Suprapubic skin (tissue), 4 donors: ENCODE results near the gene EDA. TPM values are rescaled to one million over a fixed set of nuclear protein-coding genes. Genes with fewer than 3 reads are reported as not detected.
A peak's percentile ranks its signal among the peaks of the same experiment; 100 is the strongest.

Experiments
- DNase-seq, 2 donors: peaks; one replicate each; pipeline ENCODE4 v3.0.0-alpha.2; 2019; ENCODE audit warnings: low spot score in 2 of 2
- H3K27ac ChIP-seq: fragments of 200-600 bp; sonication (generic); one replicate; pipeline ENCODE4 v1.5.1; 2019
- H3K27me3 ChIP-seq: fragments of 200-600 bp; sonication (generic); one replicate; pipeline ENCODE4 v1.5.1; 2019
- H3K36me3 ChIP-seq: fragments of 200-600 bp; sonication (generic); one replicate; pipeline ENCODE4 v1.5.1; 2019
- H3K4me1 ChIP-seq: fragments of 200-600 bp; sonication (generic); one replicate; pipeline ENCODE4 v1.5.1; 2019
- H3K4me3 ChIP-seq: fragments of 200-600 bp; sonication (generic); one replicate; pipeline ENCODE4 v1.5.1; 2019; ENCODE audit warnings: mild to moderate bottlenecking
- H3K9me3 ChIP-seq: fragments of 200-600 bp; sonication (generic); one replicate; pipeline ENCODE4 v1.5.1; 2019
- CTCF ChIP-seq, 2 donors: fragments of 200-600 bp in 1 of 2; fragments of 450-650 bp in 1 of 2; sonication (generic) in 1 of 2; IDR thresholded peaks; one replicate each; pipeline ENCODE4 v1.5.1; 2016 to 2019; ENCODE audit warnings: antibody characterized with exemption in 2 of 2, mild to moderate bottlenecking in 1 of 2, moderate library complexity in 1 of 2
- EP300 ChIP-seq: sonication (generic); formaldehyde crosslinking; IDR thresholded peaks from one replicate; pipeline ENCODE4 v1.6.1; 2017; ENCODE audit warnings: antibody characterized with exemption
- POLR2A ChIP-seq, 2 donors: fragments of 450-650 bp; IDR thresholded peaks; one replicate each; pipeline ENCODE4 v1.6.1; 2017; ENCODE audit warnings: antibody characterized with exemption in 2 of 2, mild to moderate bottlenecking in 2 of 2, moderate library complexity in 2 of 2
- POLR2AphosphoS5 ChIP-seq, 3 donors: sonication (generic); formaldehyde crosslinking; IDR thresholded peaks; one replicate each; pipeline ENCODE4 v1.6.1; 2017; ENCODE audit warnings: antibody characterized with exemption in 3 of 3
- WGBS: methylation state at CpG from one replicate; pipeline ENCODE4 v1.1.5; 2018; 5-methylcytosine and 5-hydroxymethylcytosine counted together
- total RNA-seq, 4 donors: library from RNA; depleted of rRNA; stranded (reverse); fragments of >200 nt; gene quantifications; one replicate each; pipeline ENCODE4 v1.1.0, GENCODE V29; 2016

Gene EDA
- total RNA-seq, 4 donors from 2014 or later: 5.6 to 10.9 (median 7.5) TPM

GRCh38 chrX:69616457-69617203, 717 bp downstream of the EDA start:
- Histone ChIP-seq H3K27ac (peak overlapping the region; percentile 41), H3K9me3 (no peaks in the 10 kb centered on the region), H3K36me3 (no peaks in the 10 kb centered on the region), H3K27me3 (no peaks in the 10 kb centered on the region), H3K4me1 (peaks cover 23% of the 10 kb centered on the region), H3K4me3 (peak overlapping the region; percentile 68)
- TF ChIP-seq EP300: no peak
- no peak for TF ChIP-seq POLR2AphosphoS5 (IDR thresholded peaks at IDR 0.05)
- no peak for TF ChIP-seq CTCF (IDR thresholded peaks at IDR 0.05)
- no peak for TF ChIP-seq POLR2A (IDR thresholded peaks at IDR 0.05)
- DNase-seq: peak in 1 of 2 donors; percentile 65
- WGBS: 31% methylated on average over 26 of the region's 53 CpGs

- WGBS: 0% methylated on average over 1 of the region's 1 CpG
- Histone ChIP-seq H3K27me3 (no peaks in the 10 kb centered on the region), H3K27ac (no peak overlapping the region), H3K9me3 (no peaks in the 10 kb centered on the region), H3K4me1 (peaks cover 23% of the 10 kb centered on the region), H3K36me3 (no peaks in the 10 kb centered on the region), H3K4me3 (no peak overlapping the region)
- TF ChIP-seq POLR2AphosphoS5 (IDR thresholded peaks at IDR 0.05) (no peak), POLR2A (IDR thresholded peaks at IDR 0.05) (no peak), CTCF (IDR thresholded peaks at IDR 0.05) (peak; percentile 37 to 39), EP300 (no peak)
- no peak for DNase-seq
Measured at GRCh38 chrX:69618803-69619202, 2.9 kb downstream of the EDA start.

DNA sequence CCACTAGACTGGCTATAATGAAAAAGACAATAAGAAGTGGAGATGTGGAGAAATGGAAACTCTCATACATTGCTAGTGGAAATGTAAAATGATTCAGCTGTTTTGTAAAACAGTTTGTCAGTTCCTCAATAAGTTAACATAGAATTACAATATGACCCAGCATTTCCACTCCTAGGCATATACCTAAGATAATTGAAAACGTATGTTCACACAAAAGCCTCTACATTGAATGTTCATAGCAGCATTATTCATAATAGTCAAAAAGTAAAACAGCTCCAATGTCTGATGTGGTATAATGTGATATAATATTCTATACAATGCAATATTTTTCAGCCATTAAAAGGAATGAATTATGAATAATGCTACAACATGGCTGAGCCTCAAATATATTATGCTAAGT, 10.2 kb downstream of the EDA start:
- Histone ChIP-seq H3K36me3 (no peaks in the 10 kb centered on the region), H3K27me3 (no peaks in the 10 kb centered on the region), H3K9me3 (no peaks in the 10 kb centered on the region), H3K4me3 (no peak overlapping the region), H3K4me1 (no peaks in the 10 kb centered on the region), H3K27ac (no peak overlapping the region)
- WGBS: 60% methylated on average over 1 of the region's 1 CpG
- TF ChIP-seq CTCF (IDR thresholded peaks at IDR 0.05): no peak
- no peak for TF ChIP-seq POLR2AphosphoS5 (IDR thresholded peaks at IDR 0.05)
- no peak for TF ChIP-seq EP300
- no peak for TF ChIP-seq POLR2A (IDR thresholded peaks at IDR 0.05)
- no peak for DNase-seq

- Histone ChIP-seq H3K4me3 (no peak overlapping the region), H3K9me3 (no peaks in the 10 kb centered on the region), H3K27ac (no peak overlapping the region), H3K36me3 (no peaks in the 10 kb centered on the region), H3K27me3 (no peaks in the 10 kb centered on the region), H3K4me1 (no peaks in the 10 kb centered on the region)
- DNase-seq: no peak
- TF ChIP-seq CTCF (IDR thresholded peaks at IDR 0.05) (no peak), POLR2A (IDR thresholded peaks at IDR 0.05) (no peak), EP300 (no peak), POLR2AphosphoS5 (IDR thresholded peaks at IDR 0.05) (no peak)
- WGBS: 83% methylated on average over 2 of the region's 2 CpGs
Measured at GRCh38 chrX:69627744-69628143, 11.8 kb downstream of the EDA start.

DNA sequence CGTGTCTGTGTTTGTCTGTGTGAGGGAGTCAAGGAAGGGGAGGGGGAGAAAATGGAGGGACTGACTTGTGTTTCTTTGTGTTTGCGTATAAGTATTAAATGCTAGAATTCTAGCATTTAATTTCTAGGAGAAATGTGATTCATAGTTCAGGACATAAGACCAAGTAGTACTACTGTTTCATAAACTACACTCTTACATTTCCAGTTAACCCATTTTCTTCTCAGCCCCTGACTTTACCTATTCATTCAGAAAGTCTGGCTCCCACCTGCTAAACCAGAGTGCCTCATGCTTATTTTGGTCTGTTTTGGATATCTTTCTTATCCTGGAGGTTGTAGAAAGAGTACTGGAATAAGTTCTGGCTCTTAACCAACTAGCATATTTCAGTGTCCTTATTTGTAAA, 14.2 kb downstream of the EDA start:
- DNase-seq: no peak
- no peaks in the 10 kb centered on the region for H3K4me1 ChIP-seq
- 80% methylated on average over 2 of the region's 2 CpGs for WGBS
- no peak overlapping the region for H3K27ac ChIP-seq
- H3K27me3 ChIP-seq: no peaks in the 10 kb centered on the region
- H3K4me3 ChIP-seq: no peak overlapping the region
- H3K36me3 ChIP-seq: no peaks in the 10 kb centered on the region
- TF ChIP-seq EP300 (no peak), POLR2A (IDR thresholded peaks at IDR 0.05) (no peak), CTCF (IDR thresholded peaks at IDR 0.05) (no peak), POLR2AphosphoS5 (IDR thresholded peaks at IDR 0.05) (no peak)
- H3K9me3 ChIP-seq: no peaks in the 10 kb centered on the region
